Vagina (tissue), 2 donors: Measurements from ENCODE around the gene S100A8. TPM values are rescaled to one million over a fixed set of nuclear protein-coding genes. Genes with fewer than 3 reads are reported as not detected.
A peak's percentile ranks its signal among the peaks of the same experiment; 100 is the strongest.
"Not testable (repeated sequence)": the region's sequence is repeated elsewhere in the genome, so short reads cannot be mapped to it uniquely, and the experiment has no call there.

Experiments
- DNase-seq, 2 donors: peaks; one replicate each; pipeline ENCODE4 v3.0.0-alpha.2; 2017; ENCODE audit errors: extremely low spot score in 2 of 2
- H3K27ac ChIP-seq: fragments of 200-600 bp; sonication (generic); one replicate; pipeline ENCODE4 v1.5.1; 2019
- H3K27me3 ChIP-seq: fragments of 200-600 bp; sonication (generic); one replicate; pipeline ENCODE4 v1.5.1; 2019
- H3K36me3 ChIP-seq, 2 donors: fragments of 200-600 bp; sonication (generic); one replicate each; pipeline ENCODE4 v1.5.1; 2017 to 2019
- H3K4me1 ChIP-seq: fragments of 200-600 bp; sonication (generic); one replicate; pipeline ENCODE4 v1.5.1; 2019
- H3K4me3 ChIP-seq, 2 donors: fragments of 200-600 bp; sonication (generic); 1 replicate in 1 of 2; 2 replicates in 1 of 2; pipeline ENCODE4 v1.5.1; 2016 to 2019
- H3K9me3 ChIP-seq: fragments of 200-600 bp; sonication (generic); one replicate; pipeline ENCODE4 v1.5.1; 2019
- CTCF ChIP-seq, 3 experiments: fragments of 450-650 bp in 2 of 3; fragments of 200-600 bp in 1 of 3; sonication (generic) in 1 of 3; IDR thresholded peaks; one replicate each; pipeline ENCODE4 v1.5.1; 2017 to 2019; ENCODE audit warnings: antibody characterized with exemption in 3 of 3, mild to moderate bottlenecking in 2 of 3, moderate library complexity in 2 of 3
- POLR2A ChIP-seq, 2 donors: fragments of 450-650 bp; IDR thresholded peaks; one replicate each; pipeline ENCODE4 v1.6.1; 2017; ENCODE audit warnings: antibody characterized with exemption in 2 of 2, mild to moderate bottlenecking in 2 of 2, moderate library complexity in 2 of 2
- POLR2AphosphoS5 ChIP-seq, 2 donors: sonication (generic); formaldehyde crosslinking; IDR thresholded peaks; one replicate each; pipeline ENCODE4 v1.9.0; 2017; ENCODE audit warnings: antibody characterized with exemption in 2 of 2, mild to moderate bottlenecking in 2 of 2, low read depth in 1 of 2; ENCODE audit not compliant: insufficient read depth in 1 of 2
- intact Hi-C: fragments of 100-400 bp; cut with DNase I; formaldehyde crosslinking; loops from one replicate; pipeline ENCODE4 v1.15.1; 2023
- total RNA-seq: library from RNA; depleted of rRNA; stranded (reverse); fragments of >200 nt; gene quantifications from one replicate; pipeline ENCODE4 v1.2.3, GENCODE V29; 2016

S100A8 gene
- total RNA-seq, 1 donor from 2014 or later = 1,155 TPM

DNA sequence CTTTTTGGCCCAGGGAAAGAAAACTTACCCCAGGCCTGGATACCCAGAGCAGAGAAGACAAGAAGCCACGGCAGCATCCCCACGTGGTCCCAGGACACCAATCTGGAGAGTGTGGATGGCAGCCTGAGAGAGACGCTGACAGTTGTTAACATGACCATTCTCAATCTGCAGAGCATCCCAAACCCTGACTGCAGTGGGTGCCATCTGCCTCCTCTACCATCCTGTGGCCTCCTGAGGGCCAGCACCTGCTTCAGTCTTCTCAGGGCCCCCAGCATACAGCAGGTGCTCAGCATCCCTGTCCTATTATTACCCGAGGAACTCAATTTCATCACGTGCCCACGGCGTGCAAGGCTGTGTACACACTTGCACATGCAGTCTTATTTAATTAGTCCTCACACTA lies 43.0 kb downstream of the S100A8 start:
- intact Hi-C loops = no loop called here
- Histone ChIP-seq H3K4me3 (no peak overlapping the region), H3K9me3 (no peaks in the 10 kb centered on the region), H3K36me3 (no peaks in the 10 kb centered on the region), H3K27ac (no peak overlapping the region), H3K27me3 (no peaks in the 10 kb centered on the region), H3K4me1 (no peaks in the 10 kb centered on the region)
- TF ChIP-seq POLR2AphosphoS5 (IDR thresholded peaks at IDR 0.05; ENCODE audit: insufficient read depth in 1 of 2, low read depth in 1 of 2) (no peak), CTCF (IDR thresholded peaks at IDR 0.05) (no peak), POLR2A (IDR thresholded peaks at IDR 0.05) (no peak)
- DNase-seq = peak; percentile 52 to 79

DNA sequence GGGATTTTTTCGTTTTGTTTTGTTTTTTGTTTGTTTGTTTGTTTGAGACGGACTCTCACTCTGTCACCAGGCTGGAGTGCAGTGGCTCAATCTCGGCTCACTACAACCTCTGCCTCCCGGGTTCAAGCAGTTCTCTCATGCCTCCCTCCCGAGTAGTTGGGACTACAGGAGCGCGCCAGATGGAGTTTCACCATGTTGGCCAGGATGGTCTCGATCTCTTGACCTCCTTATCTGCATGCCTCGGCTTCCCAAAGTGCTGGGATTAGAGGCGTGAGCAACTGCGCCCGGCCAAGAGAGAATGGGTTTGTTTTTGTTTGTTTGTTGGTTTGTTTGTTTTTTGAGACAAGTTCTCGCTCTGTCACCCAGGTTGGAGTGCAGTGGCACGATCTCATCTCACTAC lies 43.8 kb downstream of the S100A8 start:
- H3K36me3 ChIP-seq, H3K4me3 ChIP-seq, intact Hi-C loops, H3K4me1 ChIP-seq, H3K9me3 ChIP-seq, H3K27ac ChIP-seq, H3K27me3 ChIP-seq: not testable (repeated sequence)
- peak; percentile 13 to 34 for DNase-seq

DNA sequence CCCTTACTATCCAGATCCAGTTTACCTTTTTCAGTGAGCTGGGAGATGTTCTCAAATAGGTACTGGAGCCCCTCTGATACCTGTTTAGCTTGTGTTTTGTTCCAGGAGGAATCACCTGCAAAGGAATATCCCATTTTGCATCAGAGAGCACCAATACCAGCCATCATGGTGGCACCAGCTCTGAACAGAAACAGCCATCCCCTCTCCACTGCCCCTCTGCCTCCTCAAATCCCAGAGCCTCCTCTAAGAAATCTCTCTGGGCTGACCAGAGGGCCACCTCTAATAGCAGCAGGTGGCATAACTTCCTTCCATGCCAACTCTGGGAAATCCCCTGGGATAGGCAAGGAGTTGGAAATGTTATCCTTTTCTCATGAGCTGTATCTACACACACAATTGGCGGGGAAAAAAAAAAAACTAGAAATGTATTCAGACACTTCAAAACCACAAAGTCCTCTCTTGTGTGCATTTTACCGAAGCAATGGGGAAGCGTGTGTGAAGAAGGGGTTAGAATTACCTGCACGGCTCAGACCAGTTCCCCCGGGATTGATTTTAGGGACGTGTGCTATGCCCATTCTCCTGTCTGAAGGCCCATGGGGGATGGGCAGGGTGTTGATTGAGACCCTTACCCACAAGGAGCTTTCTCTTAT lies 44.7 kb downstream of the S100A8 start:
- Histone ChIP-seq H3K36me3 (no peaks in the 10 kb centered on the region), H3K27me3 (no peaks in the 10 kb centered on the region), H3K9me3 (no peaks in the 10 kb centered on the region), H3K27ac (no peak overlapping the region), H3K4me3 (no peak overlapping the region), H3K4me1 (no peaks in the 10 kb centered on the region)
- DNase-seq = peak in 1 of 2 donors; percentile 22
- intact Hi-C loops = no loop called here
- no peak for TF ChIP-seq POLR2AphosphoS5 (IDR thresholded peaks at IDR 0.05; ENCODE audit: insufficient read depth in 1 of 2, low read depth in 1 of 2)
- no peak for TF ChIP-seq CTCF (IDR thresholded peaks at IDR 0.05)
- TF ChIP-seq POLR2A (IDR thresholded peaks at IDR 0.05) = no peak

DNA sequence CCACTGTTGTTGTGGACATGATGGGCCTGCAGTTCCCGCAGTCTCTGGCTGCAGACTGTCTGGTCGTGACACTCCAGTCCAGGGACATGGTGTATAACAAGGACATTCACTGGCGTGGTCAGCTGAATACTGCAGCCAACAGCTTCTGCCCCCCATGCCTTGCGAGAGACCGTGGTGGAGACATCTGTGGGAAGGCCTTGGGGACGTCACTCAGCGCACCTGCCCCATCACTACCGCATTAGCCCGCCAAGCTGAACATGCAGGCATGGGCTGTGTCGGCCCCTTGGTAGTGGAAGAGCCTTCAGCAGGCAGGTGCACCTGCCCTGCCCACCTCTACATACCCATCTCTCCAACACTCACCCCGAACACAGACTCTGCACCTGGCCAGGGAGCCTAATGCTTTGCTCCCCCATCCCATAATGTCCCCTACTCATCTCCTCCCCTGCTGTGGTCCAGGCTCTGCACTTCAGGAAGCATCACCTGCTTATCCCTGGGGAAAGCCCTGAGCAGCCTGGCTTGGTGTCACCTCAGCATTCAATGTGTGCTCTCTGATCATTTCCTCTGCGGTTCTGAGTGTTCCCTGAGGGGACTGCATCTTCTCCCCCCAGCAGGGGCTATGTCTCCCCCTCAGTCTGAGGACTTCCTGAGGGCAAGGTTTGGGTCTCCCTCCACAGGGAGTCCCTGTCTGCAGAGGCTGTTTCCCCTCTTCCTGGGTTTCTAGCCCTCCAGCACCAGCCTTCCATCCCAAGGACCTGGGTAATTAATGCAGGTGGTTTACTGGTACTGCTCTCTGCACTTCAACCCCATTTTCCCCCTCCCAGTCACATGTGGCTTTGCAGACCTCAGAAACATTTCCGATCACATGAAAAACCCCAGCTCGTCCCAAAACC lies 45.4 kb downstream of the S100A8 start:
- no peaks in the 10 kb centered on the region for H3K9me3 ChIP-seq
- TF ChIP-seq POLR2AphosphoS5 (IDR thresholded peaks at IDR 0.05; ENCODE audit: insufficient read depth in 1 of 2, low read depth in 1 of 2) = no peak
- peak; percentile 69 to 74 for DNase-seq
- H3K4me1 ChIP-seq = no peaks in the 10 kb centered on the region
- intact Hi-C loops = no loop called here
- no peaks in the 10 kb centered on the region for H3K27me3 ChIP-seq
- H3K36me3 ChIP-seq = no peaks in the 10 kb centered on the region
- H3K4me3 ChIP-seq = no peak overlapping the region
- H3K27ac ChIP-seq = no peak overlapping the region

GRCh38 chr1:153344718-153345025 lies 46.2 kb downstream of the S100A8 start:
- no peak for TF ChIP-seq POLR2A (IDR thresholded peaks at IDR 0.05)
- no peak for TF ChIP-seq CTCF (IDR thresholded peaks at IDR 0.05)
- no peak for TF ChIP-seq POLR2AphosphoS5 (IDR thresholded peaks at IDR 0.05; ENCODE audit: insufficient read depth in 1 of 2, low read depth in 1 of 2)
- DNase-seq = peak in 1 of 2 donors; percentile 31
- H3K4me3 ChIP-seq = no peak overlapping the region
- intact Hi-C loops = no loop called here
- H3K4me1 ChIP-seq = no peaks in the 10 kb centered on the region
- H3K36me3 ChIP-seq = no peaks in the 10 kb centered on the region
- no peaks in the 10 kb centered on the region for H3K9me3 ChIP-seq
- H3K27ac ChIP-seq = no peak overlapping the region
- H3K27me3 ChIP-seq = no peaks in the 10 kb centered on the region
